GM19193 (cell line): ENCODE data around the gene ZNF280D.

ENCODE experiments used
- POLR2A ChIP-seq: IDR thresholded peaks from 4 replicates; pipeline ENCODE4 v1.6.1; 2011; ENCODE audit not compliant: insufficient read depth, insufficient read length; ENCODE audit errors: extremely low read depth

The ZNF280D gene

DNA sequence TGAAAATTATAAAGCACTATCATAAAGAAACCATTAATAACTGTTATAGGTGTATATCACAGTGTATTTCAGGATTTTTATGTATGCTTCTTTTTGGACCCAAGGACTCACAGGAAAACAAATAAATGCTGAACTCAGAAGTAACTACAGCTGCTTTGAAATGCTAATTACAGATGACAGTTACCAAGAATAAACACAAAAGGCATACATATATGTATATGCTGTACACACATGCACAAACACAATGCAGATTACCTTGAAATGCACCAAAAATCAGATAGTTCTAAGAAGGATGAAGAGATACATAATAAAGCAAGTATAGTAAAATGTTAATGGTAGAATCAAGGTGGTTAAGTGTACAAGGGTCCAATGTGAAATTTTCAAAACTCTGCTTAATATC lies 52.2 kb downstream of the ZNF280D start:
- TF ChIP-seq POLR2A = no peak

GRCh38 chr15:56679225-56679624 lies 54.1 kb downstream of the ZNF280D start:
- no peak for TF ChIP-seq POLR2A

DNA sequence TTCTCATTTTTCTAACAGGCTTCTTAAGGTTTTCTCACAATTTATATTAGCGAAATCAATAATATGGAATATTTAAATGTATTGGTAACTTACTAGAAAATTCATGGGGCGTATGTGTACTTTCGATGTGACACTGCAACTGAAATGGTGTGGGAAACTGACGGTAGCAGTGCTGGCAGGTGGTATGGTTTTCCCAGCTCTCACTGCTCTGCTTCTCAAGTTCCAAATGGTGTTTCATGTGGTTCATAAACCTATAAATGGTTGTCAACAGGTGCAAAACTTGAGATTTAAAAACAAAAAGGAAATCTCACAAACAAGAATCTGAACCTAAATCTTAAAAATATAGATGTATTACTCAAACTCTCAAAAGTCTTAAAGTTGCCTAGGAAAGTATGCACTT lies 54.7 kb downstream of the ZNF280D start:
- TF ChIP-seq POLR2A = no peak

GRCh38 chr15:56677271-56677670 lies 56.0 kb downstream of the ZNF280D start:
- TF ChIP-seq POLR2A = no peak

- no peak for TF ChIP-seq POLR2A
Observed at GRCh38 chr15:56675930-56676329, 57.4 kb downstream of the ZNF280D start.

DNA sequence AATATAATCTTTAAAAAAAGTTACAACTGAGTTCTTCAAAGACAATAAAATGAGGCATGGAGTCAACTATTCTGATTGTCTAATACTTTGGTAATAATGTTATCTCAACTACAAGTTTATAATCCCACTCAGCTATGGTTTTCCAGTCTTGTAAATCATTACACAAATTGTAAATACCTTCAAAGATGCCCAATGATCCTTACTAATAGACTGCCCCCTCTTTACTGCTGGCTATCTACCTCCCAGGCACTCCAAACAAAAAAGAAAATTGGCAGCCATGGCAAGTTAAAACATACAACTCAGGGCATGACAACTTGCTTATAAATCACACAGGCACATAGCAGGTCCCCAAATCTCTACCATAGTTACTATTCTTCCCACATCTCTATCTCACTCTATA lies 58.5 kb downstream of the ZNF280D start:
- no peak for TF ChIP-seq POLR2A

DNA sequence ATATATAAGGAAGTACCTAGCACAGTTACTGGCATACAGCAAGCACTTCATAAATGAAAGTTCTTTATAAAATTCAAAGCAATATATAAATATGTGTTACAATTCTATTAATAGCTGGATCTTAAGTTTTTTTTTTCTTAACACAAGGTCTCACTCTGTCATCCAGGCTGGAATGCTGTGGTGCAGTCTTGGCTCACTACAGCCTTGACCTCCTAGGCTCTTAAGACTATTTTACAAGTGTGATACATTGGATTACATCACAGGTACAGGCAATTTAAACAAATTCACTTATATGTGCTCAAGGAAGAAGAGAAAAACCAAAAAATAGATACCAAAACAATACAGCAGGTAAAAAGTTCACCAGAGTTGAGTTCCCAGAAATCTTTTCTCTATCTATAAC lies 60.6 kb downstream of the ZNF280D start:
- no peak for TF ChIP-seq POLR2A

- no peak for TF ChIP-seq POLR2A
Observed at GRCh38 chr15:56667517-56667916, 65.8 kb downstream of the ZNF280D start.

- TF ChIP-seq POLR2A = no peak
Observed at GRCh38 chr15:56660943-56661342, 72.4 kb downstream of the ZNF280D start.

DNA sequence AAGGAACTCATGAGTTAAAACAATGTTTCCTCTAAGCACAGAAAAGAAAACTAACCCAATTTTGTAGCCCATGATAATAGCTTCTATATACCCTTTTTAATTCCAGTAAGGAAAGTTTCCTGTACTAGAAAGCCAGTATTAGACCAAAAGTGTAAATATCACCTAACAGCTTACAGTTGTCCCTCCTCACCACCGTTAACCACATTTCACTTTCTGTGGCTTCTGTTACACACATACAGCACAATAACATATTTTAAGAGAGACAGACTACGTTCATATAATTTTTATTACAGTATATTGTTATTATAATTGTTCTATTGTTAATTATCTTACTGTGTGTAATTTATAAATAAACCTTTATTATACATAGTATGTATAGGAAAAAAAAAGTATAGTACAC lies 74.1 kb downstream of the ZNF280D start:
- TF ChIP-seq POLR2A = no peak

- TF ChIP-seq POLR2A = no peak
Observed at GRCh38 chr15:56654624-56655023, 78.7 kb downstream of the ZNF280D start.

- TF ChIP-seq POLR2A = no peak
Observed at GRCh38 chr15:56654216-56654615, 79.1 kb downstream of the ZNF280D start.

DNA sequence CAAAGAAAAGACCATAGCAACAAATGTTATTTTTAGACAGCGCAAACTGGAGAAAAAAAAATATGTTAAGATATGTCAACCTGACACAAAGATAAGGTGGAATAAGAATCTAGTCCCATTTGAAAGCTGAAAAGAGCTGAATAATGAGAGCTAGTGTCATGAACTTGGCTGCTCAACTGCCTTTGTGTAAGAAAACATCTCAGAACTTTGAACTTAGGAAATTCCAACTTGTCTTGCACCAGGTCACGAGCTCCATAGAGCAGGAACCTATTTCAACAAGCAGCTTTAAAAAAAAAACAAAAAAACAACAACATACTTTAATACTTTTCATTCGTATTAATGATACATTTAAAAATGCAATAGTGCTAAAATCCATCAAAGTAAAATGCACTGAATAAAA lies 79.5 kb downstream of the ZNF280D start:
- no peak for TF ChIP-seq POLR2A

DNA sequence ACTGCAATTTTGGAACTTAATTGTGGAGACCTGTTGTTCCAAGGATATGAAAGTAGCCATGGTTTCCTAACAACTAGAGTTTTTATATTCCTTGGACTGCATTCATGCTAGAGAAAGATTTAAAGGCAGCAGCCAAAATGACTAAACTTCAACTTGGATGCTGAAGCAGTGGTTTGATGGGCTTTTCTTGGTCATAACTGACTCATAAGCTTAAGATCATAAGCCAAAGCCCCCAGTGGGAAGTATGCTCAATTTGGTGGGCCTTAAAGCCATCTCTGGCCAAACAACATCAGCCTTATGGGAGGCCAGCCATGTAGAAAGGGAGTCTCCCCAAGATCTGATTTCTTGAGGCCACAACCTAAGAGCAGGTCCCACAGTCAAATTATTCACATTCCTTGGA lies 80.2 kb downstream of the ZNF280D start:
- TF ChIP-seq POLR2A = no peak

DNA sequence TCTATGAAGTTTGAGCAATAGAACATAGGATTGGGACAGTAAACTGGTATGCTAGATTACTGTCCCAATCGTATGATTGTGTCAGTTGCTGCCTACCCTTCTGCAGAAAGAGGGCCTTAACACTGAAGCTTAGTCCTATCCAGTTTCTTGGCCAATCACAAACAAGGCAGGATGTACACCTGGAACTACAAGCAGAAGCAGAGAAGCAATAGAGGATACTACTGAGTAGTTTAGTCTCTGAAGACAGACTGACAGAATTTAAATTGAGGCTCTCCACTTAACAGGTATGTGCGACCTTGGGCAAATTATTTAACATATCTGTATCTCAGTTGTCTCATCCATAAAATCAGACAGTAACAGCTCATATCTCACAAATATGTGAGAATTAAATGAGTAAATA lies 85.0 kb downstream of the ZNF280D start:
- no peak for TF ChIP-seq POLR2A

DNA sequence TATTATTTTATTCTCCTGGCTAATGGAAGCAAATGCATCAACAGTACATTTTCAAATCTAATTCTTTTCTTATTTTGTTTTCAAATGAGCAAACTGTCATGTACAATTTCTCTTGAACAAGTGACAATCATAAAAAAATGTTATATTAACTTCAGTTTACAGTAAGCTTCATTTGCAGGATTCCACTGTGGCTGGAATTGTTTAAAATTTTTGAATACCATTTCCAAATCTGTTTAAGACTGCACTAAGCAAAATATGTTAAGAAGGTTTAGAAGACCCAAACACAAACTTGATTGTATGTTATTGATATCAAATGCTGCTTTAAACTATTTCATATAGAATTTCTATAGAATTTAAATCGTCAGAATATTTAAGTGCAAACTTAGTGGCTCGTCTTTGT lies 92.8 kb downstream of the ZNF280D start:
- TF ChIP-seq POLR2A = no peak

- no peak for TF ChIP-seq POLR2A
Observed at GRCh38 chr15:56640127-56640526, 93.2 kb downstream of the ZNF280D start.

DNA sequence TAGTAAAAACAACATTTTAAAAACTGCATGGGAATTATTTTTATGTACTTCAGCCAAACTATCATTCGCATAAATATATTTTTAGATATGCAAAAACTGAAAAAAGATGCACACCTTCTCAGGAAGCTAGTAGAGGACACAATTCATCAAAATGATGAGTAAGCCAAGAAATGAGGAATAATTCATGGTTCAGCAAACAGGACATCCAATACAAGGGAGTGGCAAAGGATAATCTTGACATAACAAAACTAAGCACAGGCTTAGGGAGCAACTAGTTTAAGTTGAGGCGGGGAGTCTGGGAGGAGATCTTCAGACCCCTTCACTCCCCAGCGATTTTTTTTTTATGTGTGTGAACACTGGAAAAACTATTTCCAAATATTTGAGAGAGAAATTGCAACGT lies 93.7 kb downstream of the ZNF280D start:
- TF ChIP-seq POLR2A = no peak

DNA sequence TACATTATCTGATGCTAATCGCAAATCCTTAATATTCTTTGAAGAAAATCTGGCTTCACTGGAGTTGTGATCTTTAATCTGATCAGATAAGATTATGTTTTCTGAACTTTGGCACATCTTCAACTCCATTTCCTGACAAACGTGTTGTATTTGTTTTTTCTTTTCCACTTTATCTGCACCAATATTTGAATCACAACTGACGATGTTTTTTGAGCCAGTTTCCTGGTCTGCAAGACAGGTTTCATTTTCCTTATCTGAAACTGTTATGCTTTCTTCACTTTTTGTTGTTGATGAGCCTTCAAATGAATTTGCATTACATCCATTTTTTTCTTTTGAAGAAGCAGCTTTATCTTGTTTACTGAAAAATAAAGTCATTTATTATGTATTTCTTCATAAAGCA lies 101.5 kb downstream of the ZNF280D start:
- TF ChIP-seq POLR2A = no peak
